Stomach (tissue), 9 donors: Measurements from ENCODE around the gene COG8. TPM values are rescaled to one million over a fixed set of nuclear protein-coding genes. Genes with fewer than 3 reads are reported as not detected.

Source experiments
- DNase-seq, 2 donors: peaks; one replicate each; pipeline versions ENCODE4 v3.0.0 to v3.0.0-alpha.2; 2013 to 2019
- H3K27ac ChIP-seq, 5 donors: fragments of 200-600 bp in 4 of 5; sonication (generic) in 4 of 5; one replicate each; pipeline ENCODE4 v1.5.1; 2013 to 2019; ENCODE audit warnings: mild to moderate bottlenecking in 1 of 5, moderate library complexity in 1 of 5
- H3K27me3 ChIP-seq, 3 donors: fragments of 200-600 bp; sonication (generic); one replicate each; pipeline ENCODE4 v1.5.1; 2017 to 2019; ENCODE audit warnings: mixed run types in 1 of 3
- H3K36me3 ChIP-seq, 4 donors: fragments of 200-600 bp; sonication (generic); 1 replicate in 3 of 4; 2 replicates in 1 of 4; pipeline ENCODE4 v1.5.1; 2016 to 2019
- H3K4me1 ChIP-seq, 4 donors: fragments of 200-600 bp; sonication (generic); one replicate each; pipeline ENCODE4 v1.5.1; 2016 to 2019
- H3K4me3 ChIP-seq, 4 donors: fragments of 200-600 bp; sonication (generic) in 3 of 4; one replicate each; pipeline ENCODE4 v1.5.1; 2016 to 2019; ENCODE audit warnings: mild to moderate bottlenecking in 1 of 4
- H3K9me3 ChIP-seq, 4 donors: fragments of 200-600 bp; sonication (generic); one replicate each; pipeline ENCODE4 v1.5.1; 2016 to 2019
- EP300 ChIP-seq: sonication (generic); formaldehyde crosslinking; IDR thresholded peaks from one replicate; pipeline ENCODE4 v1.6.1; 2017; ENCODE audit warnings: antibody characterized with exemption
- POLR2A ChIP-seq, 4 donors: fragments of 450-650 bp; IDR thresholded peaks; one replicate each; pipeline ENCODE4 v1.6.1; 2016; ENCODE audit warnings: antibody characterized with exemption in 4 of 4, control low read depth in 2 of 4, mild to moderate bottlenecking in 1 of 4, moderate library complexity in 1 of 4
- POLR2AphosphoS5 ChIP-seq, 3 donors: sonication (generic); formaldehyde crosslinking; IDR thresholded peaks; one replicate each; pipeline ENCODE4 v1.6.1; 2016; ENCODE audit warnings: antibody characterized with exemption in 3 of 3
- WGBS, 5 donors: extraction: QIAGEN DNeasy Blood & Tissue Kit in 3 of 5; methylation state at CpG; one replicate each; pipeline versions ENCODE4 v1.1.5 to v1.1.7; 2013 to 2018; 5-methylcytosine and 5-hydroxymethylcytosine counted together
- intact Hi-C: fragments of 100-400 bp; cut with DNase I; formaldehyde crosslinking; loops from one replicate; pipeline ENCODE4 v1.15.1; 2023; ENCODE audit warnings: low total_unique reads
- polyA plus RNA-seq, 3 donors: library from polyadenylated mRNA; stranded (reverse); fragments of 200-250 nt; gene quantifications; one replicate each; pipeline ENCODE4 v1.2.3, GENCODE V29; 2013
- total RNA-seq, 5 donors: library from RNA; depleted of rRNA; stranded (reverse); fragments of >200 nt; gene quantifications; one replicate each; pipeline versions ENCODE4 v1.1.0 to v1.2.3, GENCODE V29; 2014 to 2016
- TF ChIP-seq, protein P1 (sequence below), 7 experiments: fragments of 450-650 bp in 4 of 7; fragments of 200-600 bp in 3 of 7; sonication (generic) in 3 of 7; IDR thresholded peaks; one replicate each; pipeline ENCODE4 v1.5.1; 2016 to 2019; ENCODE audit warnings: antibody characterized with exemption in 7 of 7, control low read depth in 2 of 7, mild to moderate bottlenecking in 1 of 7
- donor health status: healthy with polysubstance abuse.
- donor health status: Bipolar disorder and iron deficiency.
- donor health status: healthy.

COG8 gene
- total and polyA plus RNA-seq, 8 donors: 11.1 to 167 (median 22.3) TPM

DNA sequence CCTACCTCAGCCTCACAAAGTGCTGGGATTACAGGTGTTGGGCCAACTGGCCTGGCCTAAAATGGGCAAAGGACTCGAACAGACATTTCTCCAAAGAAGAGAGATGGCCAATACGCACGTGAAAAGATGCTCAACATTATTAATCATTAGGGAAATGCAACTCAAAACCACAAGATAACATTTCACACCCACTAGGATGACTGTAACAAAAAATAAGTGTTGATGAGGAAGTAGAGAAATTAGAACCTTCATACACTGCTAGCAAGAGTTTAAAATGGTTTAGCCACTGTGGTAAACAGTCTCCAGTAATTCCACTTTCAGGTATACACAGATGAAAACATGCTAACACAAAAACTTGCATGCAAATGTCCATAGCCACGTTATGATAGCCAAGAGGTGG lies 6.6 kb upstream of the COG8 start:
- H3K4me3 ChIP-seq: no peak overlapping the region
- 69 to 80% (median 71%) methylated on average over 4 of the region's 4 CpGs for WGBS, 5 donors
- peaks cover 9 to 66% (median 57%) of the 10 kb centered on the region in 4 donors for H3K36me3 ChIP-seq
- no peak overlapping the region for H3K27ac ChIP-seq
- TF ChIP-seq EP300: no peak
- no peak for TF ChIP-seq POLR2AphosphoS5 (IDR thresholded peaks at IDR 0.05)
- TF ChIP-seq POLR2A (IDR thresholded peaks at IDR 0.05): no peak
- TF ChIP-seq, protein P1, sequence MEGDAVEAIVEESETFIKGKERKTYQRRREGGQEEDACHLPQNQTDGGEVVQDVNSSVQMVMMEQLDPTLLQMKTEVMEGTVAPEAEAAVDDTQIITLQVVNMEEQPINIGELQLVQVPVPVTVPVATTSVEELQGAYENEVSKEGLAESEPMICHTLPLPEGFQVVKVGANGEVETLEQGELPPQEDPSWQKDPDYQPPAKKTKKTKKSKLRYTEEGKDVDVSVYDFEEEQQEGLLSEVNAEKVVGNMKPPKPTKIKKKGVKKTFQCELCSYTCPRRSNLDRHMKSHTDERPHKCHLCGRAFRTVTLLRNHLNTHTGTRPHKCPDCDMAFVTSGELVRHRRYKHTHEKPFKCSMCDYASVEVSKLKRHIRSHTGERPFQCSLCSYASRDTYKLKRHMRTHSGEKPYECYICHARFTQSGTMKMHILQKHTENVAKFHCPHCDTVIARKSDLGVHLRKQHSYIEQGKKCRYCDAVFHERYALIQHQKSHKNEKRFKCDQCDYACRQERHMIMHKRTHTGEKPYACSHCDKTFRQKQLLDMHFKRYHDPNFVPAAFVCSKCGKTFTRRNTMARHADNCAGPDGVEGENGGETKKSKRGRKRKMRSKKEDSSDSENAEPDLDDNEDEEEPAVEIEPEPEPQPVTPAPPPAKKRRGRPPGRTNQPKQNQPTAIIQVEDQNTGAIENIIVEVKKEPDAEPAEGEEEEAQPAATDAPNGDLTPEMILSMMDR (IDR thresholded peaks at IDR 0.05): no peak
- H3K27me3 ChIP-seq: no peaks in the 10 kb centered on the region
- DNase-seq: no peak
- intact Hi-C loops: no loop called here
- H3K4me1 ChIP-seq: peaks cover 2 to 39% (median 20%) of the 10 kb centered on the region in 4 donors
- no peaks in the 10 kb centered on the region for H3K9me3 ChIP-seq

DNA sequence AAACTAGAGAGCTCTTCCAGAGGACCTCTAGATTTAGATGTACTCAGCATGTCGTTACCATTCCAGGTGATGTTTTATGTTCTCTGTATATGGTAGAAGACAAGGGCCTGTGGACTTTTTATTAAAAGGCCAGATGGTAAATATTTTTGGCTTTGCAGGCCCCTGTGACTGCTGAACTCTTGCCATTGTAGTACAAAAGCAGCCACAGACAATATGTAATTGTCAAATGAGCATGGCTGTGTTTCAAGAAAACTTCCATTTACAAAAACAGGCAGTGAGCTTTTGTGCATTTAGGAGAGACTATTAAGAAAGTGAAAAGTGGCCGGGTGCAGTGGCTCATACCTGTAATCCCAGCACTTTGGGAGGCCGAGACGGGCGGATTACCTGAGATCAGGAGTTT lies 4.8 kb upstream of the COG8 start:
- DNase-seq: no peak
- Histone ChIP-seq H3K36me3 (peaks cover 9 to 56% (median 47%) of the 10 kb centered on the region in 4 donors), H3K4me3 (no peak overlapping the region), H3K27me3 (no peaks in the 10 kb centered on the region), H3K9me3 (no peaks in the 10 kb centered on the region), H3K27ac (no peak overlapping the region), H3K4me1 (peaks cover 10 to 35% (median 20%) of the 10 kb centered on the region in 4 donors)
- 86 to 96% (median 92%) methylated on average over 5 of the region's 5 CpGs for WGBS, 5 donors
- TF ChIP-seq POLR2AphosphoS5 (IDR thresholded peaks at IDR 0.05) (no peak), EP300 (no peak), POLR2A (IDR thresholded peaks at IDR 0.05) (no peak)
- TF ChIP-seq, protein P1 (IDR thresholded peaks at IDR 0.05): no peak
- intact Hi-C loops: no loop called here

DNA sequence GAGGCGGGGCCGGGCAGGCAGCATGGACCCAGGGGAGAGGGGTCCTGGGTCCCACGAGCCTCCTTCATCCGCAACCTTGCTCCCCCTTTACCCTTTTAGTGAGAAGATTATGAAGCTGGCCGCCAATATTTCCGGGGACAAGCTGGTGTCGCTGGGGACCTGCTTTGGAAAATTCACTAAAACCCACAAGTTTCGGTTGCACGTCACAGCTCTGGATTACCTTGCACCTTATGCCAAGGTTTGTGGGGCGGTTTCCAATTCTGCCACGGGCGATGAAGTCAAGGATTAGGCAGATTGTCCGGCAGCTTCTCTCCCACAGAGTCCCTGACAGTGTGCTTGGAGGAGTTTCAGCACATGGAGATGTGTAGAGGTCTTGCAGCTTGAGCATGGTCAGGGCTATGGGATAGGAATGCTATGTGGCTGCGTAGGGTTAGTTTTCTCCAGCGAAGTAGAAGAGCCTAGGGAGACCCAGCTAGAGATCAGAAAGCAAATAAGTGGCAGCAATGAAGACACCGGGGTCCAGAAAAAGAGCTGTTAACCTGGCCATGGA lies 806 bp upstream of the COG8 start:
- 5 to 8% (median 6%) methylated on average over 14 to 16 of the region's 16 CpGs for WGBS, 5 donors
- H3K4me3 ChIP-seq: peak overlapping the region; percentile 69 to 98 (median 82)
- H3K36me3 ChIP-seq: peaks cover 10 to 59% (median 54%) of the 10 kb centered on the region in 4 donors
- no peaks in the 10 kb centered on the region for H3K9me3 ChIP-seq
- TF ChIP-seq EP300: no peak
- DNase-seq: peak in 1 of 2 donors; percentile 21
- peaks cover 21 to 50% (median 37%) of the 10 kb centered on the region in 4 donors for H3K4me1 ChIP-seq
- intact Hi-C loops: no loop called here
- no peaks in the 10 kb centered on the region for H3K27me3 ChIP-seq
- H3K27ac ChIP-seq: peak overlapping the region; percentile 80 to 93 (median 90)

DNA sequence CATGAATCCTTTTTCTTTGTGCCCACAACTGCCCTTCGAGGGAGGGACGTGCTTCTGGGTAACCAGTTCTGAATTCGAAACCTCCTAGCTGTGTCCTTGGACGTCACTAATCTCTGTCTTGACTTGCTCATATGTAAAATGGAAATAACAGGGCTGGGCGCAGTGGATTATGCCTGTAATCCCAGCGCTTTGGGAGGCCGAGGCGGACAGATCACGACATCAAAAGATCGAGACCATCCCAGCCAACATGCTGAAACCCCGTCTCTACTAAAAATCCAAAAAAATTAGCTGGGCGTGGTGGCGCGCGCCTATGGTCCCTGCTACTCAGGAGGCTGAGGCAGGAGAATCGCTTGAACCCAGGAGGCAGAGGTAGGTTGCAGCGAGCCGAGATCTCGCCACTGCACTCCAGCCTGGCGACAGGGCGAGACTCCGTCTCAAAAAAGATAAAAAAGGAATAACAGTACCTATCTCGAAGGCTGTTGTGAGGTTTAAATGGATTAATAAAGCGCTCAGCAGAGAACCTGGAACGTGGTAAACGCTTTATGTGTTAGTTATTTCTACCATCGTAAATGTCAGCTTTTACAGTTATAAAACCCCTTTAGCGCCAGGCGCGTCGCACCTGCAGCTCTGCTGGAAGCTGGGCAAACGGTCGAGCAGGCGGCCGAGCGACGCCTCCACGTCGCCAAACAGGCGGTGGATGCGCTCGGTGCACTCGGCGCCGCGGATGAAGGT lies 641 bp downstream of the COG8 start:
- Histone ChIP-seq H3K9me3 (no peaks in the 10 kb centered on the region), H3K36me3 (peaks cover 25 to 60% (median 59%) of the 10 kb centered on the region in 4 donors), H3K4me3 (peak overlapping the region; percentile 69 to 98 (median 82)), H3K4me1 (peaks cover 21 to 60% (median 39%) of the 10 kb centered on the region in 4 donors), H3K27me3 (no peaks in the 10 kb centered on the region), H3K27ac (peak overlapping the region; percentile 80 to 93 (median 90))
- intact Hi-C loops: no loop called here
- WGBS, 5 donors: 16 to 22% (median 18%) methylated on average over 43 to 46 of the region's 46 CpGs
- no peak for DNase-seq
- TF ChIP-seq POLR2AphosphoS5 (IDR thresholded peaks at IDR 0.05) (no peak), EP300 (no peak), POLR2A (IDR thresholded peaks at IDR 0.05) (no peak)
- TF ChIP-seq, protein P1 (IDR thresholded peaks at IDR 0.05): no peak
